Hindlimb muscle (tissue), 1 donor: ENCODE results near the gene RPUSD4. TPM values are rescaled to one million over a fixed set of nuclear protein-coding genes. Genes with fewer than 3 reads are reported as not detected.

ENCODE experiments used
- DNase-seq: peaks from one replicate; pipeline ENCODE4 v3.0.0-alpha.2; 2013
- polyA plus RNA-seq: library from polyadenylated mRNA; unstranded; fragments of 120-200 nt; gene quantifications from one replicate; pipeline ENCODE4 v1.2.1, GENCODE V29; 2013; ENCODE audit not compliant: insufficient read length

RPUSD4 gene
- polyA plus RNA-seq, 1 donor, result 50.6 TPM

DNA sequence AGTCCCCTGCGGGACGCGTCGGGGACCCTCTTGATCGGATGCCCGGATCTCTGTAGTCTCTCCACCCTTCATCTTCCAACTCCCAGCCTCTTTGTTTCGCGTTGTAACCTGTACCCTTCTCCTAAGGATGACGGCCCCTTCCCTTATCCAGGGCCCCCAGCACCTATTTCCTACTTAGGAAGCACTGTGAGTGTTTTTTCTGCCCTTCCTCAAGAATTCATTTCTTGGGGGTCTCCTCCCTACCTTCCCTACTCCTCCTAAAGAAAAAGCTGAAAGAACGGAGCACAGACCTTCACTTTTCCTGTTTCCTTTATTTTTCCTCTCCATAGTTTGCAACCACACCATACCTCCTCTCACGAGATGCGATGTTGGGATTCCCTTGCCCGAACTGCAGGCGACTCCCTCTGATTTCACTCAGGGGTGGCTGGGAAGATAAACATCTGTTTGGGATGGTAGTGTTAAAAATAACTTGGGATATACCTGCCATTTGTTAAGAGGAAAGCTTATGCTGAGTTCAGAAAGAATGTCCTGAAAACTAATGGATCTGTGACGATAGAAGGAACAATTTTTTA is 725 bp upstream of the RPUSD4 start:
- no peak for DNase-seq

DNA sequence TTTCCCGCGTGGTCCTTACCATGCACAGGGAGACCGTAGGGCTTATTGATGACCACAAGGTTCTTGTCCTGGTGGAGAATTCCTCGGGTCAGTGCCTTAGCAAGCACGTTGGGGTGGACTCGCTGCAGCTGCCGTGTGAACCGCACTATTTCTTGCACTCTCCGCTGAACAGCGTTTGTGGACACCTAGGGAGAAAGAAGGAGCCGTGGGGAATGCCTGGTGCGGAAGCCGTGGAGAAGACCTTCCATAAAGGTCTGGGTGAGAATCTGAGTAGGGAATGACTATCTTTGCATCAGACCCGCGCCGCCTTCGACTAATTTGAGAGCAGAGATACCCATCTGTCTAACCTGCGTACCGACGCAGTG is 597 bp downstream of the RPUSD4 start:
- DNase-seq, result no peak

DNA sequence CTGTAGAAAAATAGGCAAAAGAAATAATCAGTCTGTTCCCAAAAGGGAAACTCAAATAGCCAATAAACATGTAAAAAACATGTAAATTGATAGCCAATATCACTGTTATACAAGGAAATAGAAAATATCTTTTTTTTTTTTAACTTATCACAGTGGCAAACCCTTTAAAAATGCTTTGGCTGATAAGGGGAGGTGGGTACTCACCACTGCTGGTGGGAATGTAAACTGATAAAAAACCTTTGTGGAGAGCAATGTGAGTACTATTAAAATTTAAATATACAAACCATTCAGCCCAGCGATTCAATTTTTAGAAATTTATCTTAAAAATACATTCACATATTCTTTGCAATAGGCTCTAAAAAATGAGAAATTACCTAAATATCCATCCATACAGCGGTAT is 3.6 kb downstream of the RPUSD4 start:
- DNase-seq, result no peak

DNA sequence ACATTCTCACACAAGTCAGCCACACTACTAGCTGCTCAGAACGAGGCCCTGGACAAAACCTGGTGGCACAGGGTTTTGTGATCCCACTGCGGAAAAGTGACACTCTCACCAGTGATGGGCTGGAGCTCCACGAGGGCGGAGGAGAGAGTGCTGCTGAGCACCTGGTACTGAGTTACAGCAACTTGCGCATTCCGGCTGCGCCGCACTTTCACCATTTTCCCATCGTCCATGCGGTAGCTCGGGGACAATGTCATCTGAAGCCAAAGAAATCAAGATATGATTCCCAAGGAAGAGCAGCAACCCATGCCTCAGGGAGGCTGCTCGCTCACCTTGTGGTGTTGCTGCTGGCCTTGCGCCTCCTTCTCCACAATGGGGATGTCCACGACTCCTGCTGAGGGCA is 6.1 kb downstream of the RPUSD4 start:
- no peak for DNase-seq

DNA sequence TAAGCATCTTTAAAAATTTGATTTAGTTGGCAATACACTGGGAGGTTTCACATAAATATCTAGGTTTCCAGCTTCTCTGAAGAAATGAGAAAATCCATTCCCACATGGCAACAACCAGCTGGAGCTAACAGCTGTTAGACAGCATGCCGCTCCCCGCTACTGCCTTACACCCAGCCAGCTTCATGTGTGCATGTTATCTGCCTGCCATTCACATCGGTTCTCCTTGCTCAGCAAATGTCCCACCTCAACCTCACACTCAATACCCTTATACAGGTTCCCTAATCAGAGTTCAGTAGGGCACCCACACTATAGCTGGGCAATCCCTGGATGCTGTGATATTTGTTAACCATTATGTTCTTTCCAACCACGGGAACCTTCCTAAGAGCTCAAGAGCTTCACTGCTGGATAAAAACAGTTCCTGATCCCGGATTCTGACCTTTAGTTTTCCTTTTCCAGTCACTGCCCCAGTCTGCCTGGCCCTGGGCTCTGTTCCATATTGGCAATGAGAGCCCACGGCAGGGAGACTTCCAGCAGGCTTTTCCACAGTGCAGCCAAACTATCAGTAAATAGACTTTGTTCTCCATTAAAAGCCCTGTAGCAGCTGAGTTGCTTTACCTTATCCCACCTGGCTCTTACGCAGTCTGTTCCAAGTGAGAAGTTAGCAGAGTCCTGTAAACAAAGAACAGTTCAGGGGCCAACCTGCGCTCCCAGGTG is 8.6 kb downstream of the RPUSD4 start:
- DNase-seq, result no peak

DNA sequence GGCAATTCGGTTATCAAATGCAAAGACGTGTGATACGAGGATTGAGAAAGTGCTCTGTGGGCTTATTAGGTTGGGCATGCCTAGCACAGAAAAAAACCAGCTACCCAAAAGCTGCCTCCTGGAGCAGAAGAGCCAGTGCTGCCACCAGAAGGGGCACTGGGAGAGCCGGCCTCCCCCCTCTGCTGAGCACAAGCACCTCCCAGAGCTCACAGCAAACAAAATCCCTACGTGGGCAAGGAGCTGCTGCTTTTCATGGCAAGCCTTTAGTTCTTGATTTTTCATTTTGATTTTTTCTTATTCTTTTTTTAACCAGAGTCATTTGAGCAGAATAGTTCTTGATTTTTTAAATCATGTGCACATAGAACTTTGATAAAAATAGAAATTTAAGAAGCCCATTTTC is 12.8 kb downstream of the RPUSD4 start:
- DNase-seq, result no peak

DNA sequence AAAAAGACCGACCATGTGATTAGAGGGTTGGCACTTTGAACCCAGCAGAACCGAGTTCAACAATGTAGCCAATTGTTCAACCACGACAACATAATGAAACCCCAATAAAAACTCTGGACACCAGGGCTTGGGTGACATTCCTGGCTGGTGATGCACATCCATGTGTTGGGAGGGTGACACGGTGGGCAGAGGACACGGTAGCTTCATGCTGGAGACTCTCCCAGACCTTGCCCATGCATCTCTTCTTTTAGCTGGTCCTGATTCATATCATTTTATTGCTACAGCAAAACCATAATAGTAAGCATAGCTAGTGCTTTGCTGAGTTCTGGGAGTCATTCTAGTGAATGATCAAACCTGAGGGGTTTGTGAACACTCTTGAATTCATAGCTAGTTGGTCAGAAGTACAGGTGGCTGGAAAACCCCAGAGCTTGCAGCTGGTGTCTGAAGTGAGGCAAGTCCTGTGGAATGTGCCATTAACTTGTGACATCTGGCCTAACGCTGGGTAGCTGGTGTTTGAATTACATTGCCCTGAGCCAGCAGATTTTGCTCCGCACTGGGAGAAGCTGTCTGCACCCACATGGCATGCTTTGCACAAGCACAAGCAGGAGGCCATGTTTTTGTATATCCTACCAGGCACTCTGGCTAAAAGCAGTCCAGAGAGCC is 14.0 kb downstream of the RPUSD4 start:
- DNase-seq, result no peak

DNA sequence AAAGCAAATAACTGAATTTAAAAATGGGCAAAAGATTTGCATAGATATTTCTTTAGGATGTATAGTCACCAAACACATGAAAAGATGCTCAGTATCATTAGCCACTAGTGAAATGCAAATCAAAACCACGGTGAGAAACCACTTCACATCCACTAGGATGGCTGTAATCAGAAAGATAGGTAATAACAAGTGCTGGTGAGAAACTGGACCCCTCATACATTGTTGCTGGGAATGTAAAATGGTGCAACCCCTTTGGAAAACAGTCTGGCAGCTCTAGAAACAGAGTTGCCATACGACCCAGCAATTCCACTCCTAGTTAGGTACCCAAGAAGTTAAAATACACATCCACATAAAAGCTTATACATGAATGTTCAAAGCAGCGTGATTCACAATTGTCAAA is 16.3 kb downstream of the RPUSD4 start:
- DNase-seq, result no peak

DNA sequence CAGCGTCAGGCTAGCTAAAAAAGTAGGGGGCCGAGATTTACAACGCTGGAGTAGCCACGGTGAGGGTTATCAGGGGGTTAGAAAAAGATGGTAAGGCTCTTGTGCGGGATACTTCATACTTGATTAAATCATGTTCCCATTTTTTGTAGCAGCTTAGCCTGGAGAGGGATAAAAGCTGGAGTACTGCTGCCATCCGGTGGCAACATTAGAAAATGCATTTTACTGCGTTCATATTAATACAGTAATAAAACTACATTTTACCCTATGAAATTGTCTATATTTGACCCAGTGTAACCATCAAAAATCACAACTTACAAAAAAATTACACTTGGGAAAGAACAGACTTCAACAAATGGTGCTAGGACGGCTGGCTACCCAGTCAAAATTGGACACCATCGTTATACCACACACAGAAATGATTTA is 17.3 kb downstream of the RPUSD4 start:
- DNase-seq, result peak; percentile 61

DNA sequence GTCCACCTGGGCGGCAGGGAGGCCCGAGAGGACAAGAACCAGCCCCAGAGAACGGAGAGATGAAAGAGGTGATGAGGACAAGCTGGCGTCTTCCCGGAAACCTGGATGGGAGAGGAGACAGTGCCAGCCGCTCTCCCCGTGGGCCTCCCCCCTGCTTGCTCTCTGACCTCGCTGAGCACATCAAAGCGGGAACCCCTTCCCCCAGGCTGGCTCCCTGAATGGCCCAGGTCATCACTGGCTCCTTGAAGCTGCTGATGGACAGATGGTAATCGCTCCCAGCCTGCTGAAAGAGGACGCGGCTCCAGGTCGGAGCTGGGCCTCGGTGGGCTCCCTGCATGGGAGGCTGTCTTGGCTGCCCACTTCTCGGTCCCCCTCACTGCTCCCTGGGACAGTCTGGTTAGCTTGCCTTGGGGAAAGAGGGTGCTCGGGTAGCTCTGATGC is 18.4 kb downstream of the RPUSD4 start:
- no peak for DNase-seq

DNA sequence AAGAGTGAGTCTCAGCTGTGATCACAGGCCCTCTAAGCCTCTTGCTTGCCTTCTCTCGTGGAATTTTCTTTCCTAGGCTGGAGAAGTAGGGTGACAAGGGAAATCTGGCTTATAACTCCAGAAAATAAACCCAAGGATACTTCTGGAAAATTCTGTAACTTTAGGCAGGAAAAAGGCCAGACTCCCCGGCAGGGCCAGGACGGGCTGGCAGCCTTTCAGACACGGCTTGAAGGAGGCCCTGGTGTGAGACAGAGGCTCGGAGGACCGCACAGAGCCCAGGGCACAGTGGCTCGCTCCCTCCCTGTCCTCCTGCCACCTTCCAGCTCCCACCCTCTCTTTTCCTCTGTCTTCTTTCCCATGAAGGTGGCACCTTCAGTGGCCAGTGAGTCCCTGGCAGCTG is 19.1 kb downstream of the RPUSD4 start:
- DNase-seq, result no peak

DNA sequence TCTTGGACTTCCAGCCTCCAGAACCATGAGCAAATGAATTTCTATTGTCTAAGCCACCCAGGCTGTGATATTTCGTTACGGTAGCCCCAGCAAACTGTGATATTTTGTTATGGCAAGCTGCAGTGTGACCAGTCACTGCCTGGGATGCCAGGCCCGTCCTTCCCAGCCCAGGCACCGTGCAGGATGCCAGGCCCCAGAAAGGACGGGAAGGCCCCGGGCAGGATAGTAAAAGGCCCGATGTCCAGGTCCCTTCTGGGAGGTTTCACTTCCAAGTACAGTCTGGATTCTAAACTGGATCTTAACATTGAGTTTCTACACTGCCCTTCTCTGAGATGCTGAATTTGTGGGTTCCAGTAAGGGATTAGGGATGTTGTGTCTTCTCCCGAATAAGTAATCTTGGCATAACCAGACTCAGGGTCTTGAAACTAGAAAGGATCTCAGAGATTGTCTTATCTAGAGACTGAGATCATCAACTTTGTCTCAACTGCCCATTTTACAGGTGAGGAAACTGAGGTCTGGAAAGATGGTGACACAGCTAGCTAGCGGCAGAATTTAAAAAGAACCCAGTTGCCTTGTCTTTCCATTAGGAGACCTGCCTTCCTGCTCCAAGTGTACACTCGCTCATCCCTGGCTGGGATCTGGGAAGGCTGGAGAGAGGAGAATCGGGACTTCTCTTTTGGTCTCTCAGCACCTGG is 19.9 kb downstream of the RPUSD4 start:
- DNase-seq, result no peak

DNA sequence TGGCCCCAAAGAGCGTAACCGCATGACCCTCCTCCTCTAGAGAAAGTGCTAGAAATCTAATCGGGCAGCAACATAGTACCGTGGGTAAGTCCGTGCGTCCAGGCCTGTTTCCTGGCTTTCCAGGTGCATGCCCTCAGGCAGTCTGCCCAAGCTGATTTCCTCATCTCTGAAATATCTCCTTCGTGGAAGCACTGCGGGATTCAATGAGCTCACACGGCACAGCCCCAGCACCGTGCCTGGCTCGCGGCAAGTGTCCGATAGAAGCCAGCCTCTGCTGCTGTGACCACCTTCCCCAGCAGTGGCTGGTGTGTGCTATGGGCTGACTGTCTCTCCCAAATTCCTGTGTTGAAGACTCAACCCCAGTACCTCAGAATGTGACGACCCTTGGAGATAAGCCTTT is 20.7 kb downstream of the RPUSD4 start:
- DNase-seq, result no peak

DNA sequence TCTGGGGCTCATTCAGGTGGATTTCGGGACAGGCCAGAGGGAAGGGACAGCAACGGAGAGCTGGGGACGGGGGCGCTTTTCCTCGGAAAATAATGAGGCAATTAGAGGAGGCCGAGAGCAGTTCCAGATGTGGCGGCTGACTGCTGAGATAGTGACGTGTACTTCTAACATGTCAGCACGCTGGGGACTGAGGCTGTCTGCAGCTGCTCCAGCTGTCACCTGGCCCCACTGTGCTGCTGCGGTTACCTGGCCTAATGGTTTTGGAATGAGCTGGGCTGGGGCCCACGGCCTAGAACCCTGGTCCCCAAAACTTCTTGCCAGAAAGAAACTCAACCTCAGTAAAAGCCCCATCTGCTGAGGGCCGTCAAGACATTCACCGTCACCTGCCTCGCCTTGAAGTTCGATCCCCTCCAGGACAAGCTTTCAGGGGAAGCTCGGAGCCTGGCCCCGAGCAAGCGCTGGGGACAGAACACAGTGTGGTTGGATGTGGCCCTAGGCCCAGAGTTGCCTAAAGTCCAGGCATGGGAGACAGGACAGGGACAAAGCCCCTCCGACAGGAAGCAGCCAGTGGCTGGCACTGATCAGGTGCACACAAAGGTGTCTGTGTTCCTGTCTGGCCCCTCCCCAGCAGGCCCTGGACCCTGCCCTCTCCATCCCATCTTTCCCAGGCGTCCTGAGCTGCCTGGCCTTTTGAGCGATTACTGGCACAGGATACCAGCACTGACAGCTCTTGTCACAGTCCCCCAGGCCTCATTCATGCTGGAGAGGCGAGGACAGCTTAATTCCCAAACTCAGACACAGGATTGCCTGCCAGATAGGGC is 22.1 kb downstream of the RPUSD4 start:
- no peak for DNase-seq

DNA sequence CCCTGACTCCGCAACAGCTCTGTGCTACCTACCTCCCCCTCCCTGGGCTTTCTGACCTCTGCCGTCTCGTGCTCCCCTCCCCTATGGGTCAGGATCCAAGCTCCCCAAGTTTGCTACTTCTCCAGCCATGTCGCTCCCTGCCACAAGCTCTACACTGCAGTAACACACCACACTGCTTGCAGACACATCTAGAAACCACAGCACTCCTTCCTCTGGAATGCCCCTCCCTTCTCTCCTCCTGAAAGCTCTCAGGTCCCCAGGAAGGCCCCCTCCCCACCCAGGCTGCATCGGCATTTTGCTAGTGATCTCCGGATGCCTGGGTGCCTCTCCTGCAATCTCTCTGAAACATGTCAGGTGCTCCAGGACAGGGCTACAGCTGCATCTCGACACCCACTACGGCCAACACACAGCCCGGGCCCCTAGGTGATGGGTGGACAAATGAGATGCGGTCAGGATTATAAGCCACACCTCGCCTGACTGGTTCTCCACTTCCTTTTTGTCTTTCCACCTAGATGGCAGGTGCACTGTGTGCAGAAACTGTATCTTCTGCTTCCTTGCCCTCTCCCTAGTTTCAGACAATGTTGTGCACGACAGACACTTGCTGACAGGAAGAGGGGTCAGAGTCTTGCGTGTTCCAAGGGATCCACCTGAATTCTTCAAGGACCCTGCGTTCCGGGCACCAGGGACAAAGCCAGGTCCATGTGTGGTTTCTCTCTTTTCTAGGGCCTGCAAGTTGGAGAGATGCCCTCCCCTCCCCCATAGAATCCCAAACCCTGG is 22.9 kb downstream of the RPUSD4 start:
- DNase-seq, result no peak

DNA sequence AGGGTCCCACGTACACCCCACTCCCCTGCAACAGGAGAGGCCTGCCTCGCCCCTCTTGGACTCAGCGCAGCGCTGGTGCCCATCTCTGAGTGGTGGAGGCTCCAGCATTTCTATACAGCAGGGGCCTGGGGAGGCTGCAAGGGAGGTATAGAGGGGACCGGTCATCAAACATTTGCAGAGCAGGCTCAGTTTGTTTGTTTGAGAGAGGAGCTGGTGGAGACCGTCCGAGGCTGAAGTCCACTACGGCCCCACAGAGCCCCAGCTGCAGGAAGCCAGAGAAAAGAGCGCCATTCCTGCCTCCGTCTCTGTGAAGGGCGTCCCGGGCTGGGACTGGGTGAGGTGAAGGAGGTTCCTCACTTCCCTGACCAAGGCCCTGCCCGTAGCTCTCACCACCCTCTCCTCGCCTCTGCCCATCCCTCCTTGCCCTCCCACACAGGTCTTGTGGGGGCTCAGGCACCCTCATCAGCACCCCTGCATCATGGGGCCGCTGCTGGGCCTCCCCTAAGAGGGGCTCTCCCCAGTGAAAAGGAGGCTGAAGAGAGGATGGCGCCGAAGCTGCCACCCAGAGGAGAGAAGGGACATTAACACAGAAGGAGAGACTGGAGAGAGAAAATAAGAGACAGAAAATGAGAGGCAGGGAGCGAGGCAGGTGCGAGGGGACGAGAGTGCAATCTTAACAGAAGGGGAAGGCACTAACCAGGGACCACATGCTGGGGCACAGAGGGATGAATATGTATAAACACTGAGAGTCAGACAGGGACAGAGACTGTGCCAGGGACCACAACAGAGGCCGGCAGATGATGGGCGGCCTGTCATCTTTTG is 24.5 kb downstream of the RPUSD4 start:
- DNase-seq, result no peak

DNA sequence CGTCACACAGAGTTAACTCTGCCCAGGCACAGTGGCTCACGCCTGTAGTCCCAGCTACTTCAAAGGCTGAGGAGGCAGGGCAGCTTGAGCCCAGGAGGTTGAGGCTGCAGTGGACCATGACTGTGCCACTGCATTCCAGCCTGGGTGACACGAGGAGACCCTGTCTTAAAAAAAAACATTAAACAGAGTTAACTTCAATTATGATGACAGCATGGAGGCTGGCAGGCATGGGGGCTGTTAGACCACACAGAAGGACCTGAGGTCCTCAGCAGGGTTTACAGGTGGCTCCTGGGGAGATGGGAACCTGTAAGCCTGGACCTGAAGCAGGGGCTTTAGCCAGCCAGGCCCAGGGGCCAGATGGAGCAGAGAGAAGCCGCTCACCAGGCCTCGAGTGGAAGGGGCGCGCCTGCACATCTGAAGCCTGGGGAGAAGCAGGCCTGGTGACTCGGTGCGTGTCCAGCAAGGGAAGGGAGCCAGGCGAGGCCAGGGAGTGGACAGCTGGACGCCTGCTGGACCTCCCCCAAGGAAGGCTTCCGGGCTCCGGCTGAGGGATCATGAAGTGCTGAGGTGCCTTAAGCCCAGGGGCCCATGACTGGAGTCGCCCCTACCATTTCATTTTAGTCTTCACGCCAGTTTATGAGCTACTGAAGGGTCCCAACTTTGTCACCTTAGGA is 25.3 kb downstream of the RPUSD4 start:
- DNase-seq, result no peak

DNA sequence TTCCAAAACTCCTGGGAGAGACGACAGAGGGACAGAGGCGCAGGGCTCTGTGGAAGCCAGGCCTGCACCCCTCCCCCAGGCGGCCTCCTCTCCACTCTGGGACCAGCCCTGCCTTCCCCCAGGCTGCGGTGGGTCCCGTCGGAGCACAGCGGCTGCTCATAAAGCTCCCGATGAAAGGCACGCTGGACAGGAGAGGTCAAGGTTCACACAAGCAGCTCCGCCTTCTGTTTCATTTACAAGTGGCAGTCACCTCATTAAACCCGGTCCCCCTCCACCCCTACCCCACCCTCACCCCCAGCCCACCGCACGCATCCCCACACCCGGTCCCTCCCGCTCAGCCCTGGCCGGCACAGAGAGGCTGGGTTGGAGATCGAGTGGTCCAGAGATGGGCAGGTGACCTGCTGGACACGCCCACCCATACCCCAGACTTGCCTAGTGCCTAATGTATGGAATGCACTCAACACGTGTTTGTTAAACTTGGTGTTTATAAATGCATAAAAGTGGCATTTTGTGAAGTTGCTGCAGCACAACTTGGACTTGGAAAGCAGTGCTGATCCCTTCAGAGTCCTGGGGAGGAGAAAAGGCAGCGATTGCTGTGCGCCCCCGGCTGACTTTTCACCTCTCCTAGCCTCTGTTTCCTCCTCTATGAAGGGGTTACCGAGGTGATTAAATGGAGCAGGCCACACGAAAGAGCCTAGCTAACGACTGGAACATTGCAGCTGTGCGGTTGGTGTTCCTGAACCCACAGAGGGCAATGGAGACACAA is 26.0 kb downstream of the RPUSD4 start:
- DNase-seq, result no peak

DNA sequence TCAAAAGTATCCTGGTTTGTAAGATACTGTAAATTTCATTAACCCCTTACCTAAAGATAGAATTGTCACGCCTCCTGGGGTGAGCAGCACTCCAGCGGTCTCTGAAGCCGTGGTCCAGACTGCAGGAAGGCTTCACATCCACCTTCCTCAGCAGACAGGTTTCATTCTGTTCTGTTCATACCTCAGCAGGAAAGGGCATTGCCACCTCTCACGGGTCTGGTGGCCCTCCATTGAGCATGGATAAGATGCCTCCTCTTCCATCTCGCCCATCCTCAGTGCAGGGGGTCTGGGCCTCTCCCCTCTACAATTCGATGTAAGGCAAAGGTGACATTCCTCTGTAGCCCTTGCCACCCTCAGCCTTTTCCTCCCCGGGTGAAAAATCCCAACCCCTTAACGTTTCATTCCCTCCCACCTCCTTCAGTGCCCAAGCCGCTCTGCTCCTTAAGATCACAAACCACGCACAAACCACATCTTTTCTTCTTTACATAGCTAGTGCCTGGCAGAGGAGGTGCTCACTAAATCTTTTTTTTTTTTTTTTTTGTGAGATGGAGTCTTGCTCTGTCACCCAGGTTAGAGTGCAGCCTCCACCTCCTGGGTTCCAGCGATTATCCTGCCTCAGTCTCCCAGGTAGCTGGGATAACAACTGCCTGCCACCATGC is 28.5 kb downstream of the RPUSD4 start:
- DNase-seq, result no peak
